Pancreas (tissue), 10 donors: ENCODE measurements around the gene PARD3B. TPM values are rescaled to one million over a fixed set of nuclear protein-coding genes. Genes with fewer than 3 reads are reported as not detected.

Source experiments
- ATAC-seq, 4 donors: fragments of 200-7000 bp; cut with Tn5 transposase; one replicate each; pipeline versions ENCODE4 v1.8.0 to v1.9.1; 2020; ENCODE audit warnings: mild to moderate bottlenecking in 4 of 4, moderate library complexity in 4 of 4
- DNase-seq, 6 donors: peaks; one replicate each; pipeline ENCODE4 v3.0.0-alpha.2; 2020
- FAIRE-seq: peaks from 2 replicates; lab custom pipeline; 2012; peaks lifted over from hg19 to GRCh38; lab: Jason Lieb, UNC
- H3K27ac ChIP-seq, 4 donors: fragments of 200-600 bp; sonication (generic); 1 replicate in 3 of 4; 2 replicates in 1 of 4; pipeline versions ENCODE4 v1.5.0 to v1.8.0; 2020
- H3K27me3 ChIP-seq, 4 donors: fragments of 200-600 bp; one replicate each; pipeline ENCODE4 v1.8.0; 2021
- H3K36me3 ChIP-seq, 3 donors: fragments of 200-600 bp; sonication (generic) in 1 of 3; one replicate each; pipeline versions ENCODE4 v1.5.0 to v1.8.0; 2020 to 2021
- H3K4me1 ChIP-seq, 3 donors: fragments of 200-600 bp; one replicate each; pipeline ENCODE4 v1.8.0; 2021
- H3K4me3 ChIP-seq, 4 donors: fragments of 200-600 bp; sonication (generic) in 2 of 4; one replicate each; pipeline versions ENCODE4 v1.5.0 to v1.8.0; 2020 to 2021
- H3K9me3 ChIP-seq, 4 donors: fragments of 200-600 bp; one replicate each; pipeline ENCODE4 v1.8.0; 2021
- WGBS, 2 donors: extraction: QIAGEN DNeasy Blood & Tissue Kit; methylation state at CpG; one replicate each; pipeline ENCODE4 v1.1.7; 2013; 5-methylcytosine and 5-hydroxymethylcytosine counted together
- intact Hi-C, 3 donors: fragments of 100-400 bp; cut with DNase I; formaldehyde crosslinking; loops; one replicate each; pipeline versions ENCODE4 v1.11.1 to v1.14.2; 2022
- polyA plus RNA-seq, 2 donors: library from polyadenylated mRNA; stranded (reverse); fragments of 200-250 nt; gene quantifications; one replicate each; pipeline ENCODE4 v1.2.3, GENCODE V29; 2013
- total RNA-seq, 6 donors: library from RNA; stranded (reverse); fragmentation: NEBNext Ultra II Directional in 4 of 6; extraction: Animal tissue kit (Norgen Biotek cat#: 25700) in 4 of 6; gene quantifications; one replicate each; pipeline versions ENCODE4 v1.2.1 to v1.2.4, GENCODE V29; 2021 to 2023
- TF ChIP-seq, protein P1 (sequence below), 4 donors: fragments of 200-600 bp; sonication (generic) in 3 of 4; IDR thresholded peaks; one replicate each; pipeline versions ENCODE4 v1.5.0 to v1.8.0; 2021; ENCODE audit warnings: antibody characterized with exemption in 4 of 4
- donor health status: healthy with polysubstance abuse.
- donor health status: DM: no; HTN: no; CAD: no; lungs with moderate emphysema.
- donor health status: DM: no; HTN: no; CAD: no.
- donor health status: control.
- donor health status: control.
- donor health status: Bipolar disorder and iron deficiency.
- donor health status: DM: yes; HTN: yes; CAD: no.
- donor health status: DM: no; HTN: no; CAD: no.
- donor health status: DM: no; HTN: no; CAD: no.
- donor health status: DM: yes; HTN: yes; CAD: no.

PARD3B gene
- total and polyA plus RNA-seq, 8 donors, result 2.8 to 21.5 (median 12.7) TPM

DNA sequence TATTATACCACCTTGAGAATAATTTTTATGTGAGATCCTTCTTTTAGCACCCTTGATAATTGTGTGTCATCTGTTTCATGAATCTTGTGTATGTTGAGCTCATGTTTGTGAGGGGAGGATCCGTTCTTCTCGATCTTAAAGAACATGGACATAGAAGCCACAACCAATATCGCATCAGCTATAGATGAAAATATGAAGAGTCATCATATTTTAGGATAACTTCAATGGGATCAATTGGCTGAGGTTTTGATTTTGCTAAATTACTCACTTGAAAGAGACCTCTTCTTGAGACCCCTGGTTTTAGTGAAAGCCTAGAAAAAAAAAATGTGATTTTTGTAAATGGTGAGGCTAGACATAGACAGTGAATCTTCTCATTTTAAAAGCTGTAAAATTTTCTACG, 751.7 kb downstream of the PARD3B start:
- ATAC-seq (no peak), FAIRE-seq (no peak), DNase-seq (no peak)
- TF ChIP-seq, protein P1, sequence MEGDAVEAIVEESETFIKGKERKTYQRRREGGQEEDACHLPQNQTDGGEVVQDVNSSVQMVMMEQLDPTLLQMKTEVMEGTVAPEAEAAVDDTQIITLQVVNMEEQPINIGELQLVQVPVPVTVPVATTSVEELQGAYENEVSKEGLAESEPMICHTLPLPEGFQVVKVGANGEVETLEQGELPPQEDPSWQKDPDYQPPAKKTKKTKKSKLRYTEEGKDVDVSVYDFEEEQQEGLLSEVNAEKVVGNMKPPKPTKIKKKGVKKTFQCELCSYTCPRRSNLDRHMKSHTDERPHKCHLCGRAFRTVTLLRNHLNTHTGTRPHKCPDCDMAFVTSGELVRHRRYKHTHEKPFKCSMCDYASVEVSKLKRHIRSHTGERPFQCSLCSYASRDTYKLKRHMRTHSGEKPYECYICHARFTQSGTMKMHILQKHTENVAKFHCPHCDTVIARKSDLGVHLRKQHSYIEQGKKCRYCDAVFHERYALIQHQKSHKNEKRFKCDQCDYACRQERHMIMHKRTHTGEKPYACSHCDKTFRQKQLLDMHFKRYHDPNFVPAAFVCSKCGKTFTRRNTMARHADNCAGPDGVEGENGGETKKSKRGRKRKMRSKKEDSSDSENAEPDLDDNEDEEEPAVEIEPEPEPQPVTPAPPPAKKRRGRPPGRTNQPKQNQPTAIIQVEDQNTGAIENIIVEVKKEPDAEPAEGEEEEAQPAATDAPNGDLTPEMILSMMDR (IDR thresholded peaks at IDR 0.05), result no peak
- Histone ChIP-seq H3K4me3 (no peak overlapping the region), H3K36me3 (no peaks in the 10 kb centered on the region), H3K4me1 (peaks cover 0 to 7% (median 0%) of the 10 kb centered on the region in 3 donors), H3K27me3 (no peaks in the 10 kb centered on the region), H3K27ac (no peak overlapping the region), H3K9me3 (no peaks in the 10 kb centered on the region)
- 96 to 97% methylated on average over 4 of the region's 4 CpGs for WGBS, 2 donors
- intact Hi-C loops, result no loop called here

DNA sequence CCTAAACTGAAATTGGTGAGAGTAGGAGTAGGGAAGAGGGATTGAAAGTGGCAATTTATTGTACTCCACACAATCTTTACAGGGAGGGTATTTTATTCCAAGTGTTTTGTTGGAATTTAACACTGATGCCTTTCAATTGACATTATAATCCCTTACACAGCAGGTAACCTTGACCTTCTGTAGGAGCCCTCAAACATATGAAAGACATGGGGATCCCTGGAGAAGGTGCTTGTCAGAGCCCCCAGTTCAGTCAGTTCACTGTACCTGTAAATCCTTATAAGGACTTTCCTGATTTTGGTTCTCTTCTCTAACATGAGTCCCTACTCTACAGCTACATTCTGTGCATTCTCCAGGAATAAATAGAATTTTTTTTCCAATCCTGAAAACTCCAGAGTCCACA, 752.1 kb downstream of the PARD3B start:
- H3K27me3 ChIP-seq, result no peaks in the 10 kb centered on the region
- no peak for DNase-seq
- H3K9me3 ChIP-seq, result no peaks in the 10 kb centered on the region
- ATAC-seq, result no peak
- FAIRE-seq, result no peak
- H3K36me3 ChIP-seq, result no peaks in the 10 kb centered on the region
- intact Hi-C loops, result no loop called here
- TF ChIP-seq, protein P1 (IDR thresholded peaks at IDR 0.05), result no peak
- no peak overlapping the region for H3K27ac ChIP-seq
- H3K4me1 ChIP-seq, result peaks cover 0 to 7% (median 0%) of the 10 kb centered on the region in 3 donors
- H3K4me3 ChIP-seq, result no peak overlapping the region

DNA sequence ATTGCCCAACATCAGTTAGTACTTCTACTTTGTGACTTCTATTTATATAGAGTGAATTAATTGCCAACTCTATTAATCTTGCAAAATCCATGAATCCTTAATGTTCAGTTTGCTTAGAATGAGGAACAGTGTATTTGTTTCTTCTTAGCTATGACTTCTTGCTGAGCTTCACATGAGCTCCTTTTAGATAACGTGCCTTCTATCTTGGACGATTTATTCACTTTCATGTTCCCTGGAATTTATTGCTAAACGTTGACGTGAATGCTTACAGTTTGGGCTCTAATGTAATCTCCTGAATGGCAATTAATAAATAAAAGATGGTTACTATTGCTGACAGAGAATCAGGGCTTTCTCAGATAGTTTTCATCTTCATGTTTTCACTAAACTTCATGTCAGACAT, 752.6 kb downstream of the PARD3B start:
- WGBS, 2 donors, result 81 to 83% methylated on average over 4 of the region's 4 CpGs
- TF ChIP-seq, protein P1 (IDR thresholded peaks at IDR 0.05), result no peak
- ATAC-seq (no peak), FAIRE-seq (no peak), DNase-seq (no peak)
- Histone ChIP-seq H3K4me1 (peaks cover 0 to 7% (median 0%) of the 10 kb centered on the region in 3 donors), H3K4me3 (no peak overlapping the region), H3K27me3 (no peaks in the 10 kb centered on the region), H3K9me3 (no peaks in the 10 kb centered on the region), H3K27ac (no peak overlapping the region), H3K36me3 (no peaks in the 10 kb centered on the region)
- intact Hi-C loops, result no loop called here

DNA sequence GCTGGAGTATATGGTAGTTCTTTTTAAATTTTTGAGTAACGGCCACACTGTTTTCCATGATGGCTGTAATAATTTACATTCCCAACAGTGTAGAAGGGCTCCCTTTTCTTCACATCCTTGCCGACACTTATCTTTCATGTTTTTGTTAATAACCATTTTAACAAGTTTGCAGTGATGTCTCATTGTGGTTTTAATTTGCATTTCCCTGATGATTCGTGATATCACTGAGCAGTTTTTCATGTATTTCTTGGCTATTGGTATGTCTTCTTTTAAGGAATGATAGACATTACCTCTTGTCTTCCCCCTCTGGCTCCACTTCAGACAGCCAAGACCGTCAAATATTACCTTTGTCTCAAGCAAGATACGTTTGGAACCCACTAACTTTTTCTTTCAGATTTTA, 765.9 kb downstream of the PARD3B start:
- no peak overlapping the region for H3K4me3 ChIP-seq
- DNase-seq (no peak), FAIRE-seq (no peak), ATAC-seq (no peak)
- 70 to 76% methylated on average over 5 of the region's 5 CpGs for WGBS, 2 donors
- H3K4me1 ChIP-seq, result no peaks in the 10 kb centered on the region
- no peaks in the 10 kb centered on the region for H3K27me3 ChIP-seq
- H3K27ac ChIP-seq, result no peak overlapping the region
- no peaks in the 10 kb centered on the region for H3K36me3 ChIP-seq
- TF ChIP-seq, protein P1 (IDR thresholded peaks at IDR 0.05), result no peak
- intact Hi-C loops, result no loop called here
- H3K9me3 ChIP-seq, result no peaks in the 10 kb centered on the region

DNA sequence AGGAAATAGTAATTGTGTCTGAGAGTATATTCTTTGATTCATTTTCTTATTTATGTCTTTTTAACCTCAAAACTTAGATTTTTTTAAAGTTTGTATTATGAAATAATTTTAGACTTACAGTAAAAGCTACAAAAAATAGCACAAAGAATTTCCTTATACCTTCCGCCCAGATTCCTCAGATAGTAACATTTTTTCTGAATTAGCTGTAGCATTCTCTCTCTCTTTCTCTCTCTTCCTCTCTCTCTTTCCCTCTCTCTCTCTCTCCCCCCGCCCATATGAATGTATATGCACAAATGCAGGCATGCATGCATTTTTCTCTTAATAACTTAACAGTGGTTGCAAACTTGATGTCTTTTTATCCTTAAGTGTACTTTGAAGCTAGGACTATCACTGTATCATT, 776.0 kb downstream of the PARD3B start:
- no peak for ATAC-seq

More for the DNA sequence above, 776.0 kb downstream of the PARD3B start:
- FAIRE-seq, result no peak
- intact Hi-C loops, result no loop called here
- TF ChIP-seq, protein P1 (IDR thresholded peaks at IDR 0.05), result no peak
- Histone ChIP-seq H3K4me1 (no peaks in the 10 kb centered on the region), H3K9me3 (no peaks in the 10 kb centered on the region), H3K36me3 (no peaks in the 10 kb centered on the region), H3K27ac (no peak overlapping the region), H3K27me3 (no peaks in the 10 kb centered on the region), H3K4me3 (no peak overlapping the region)
- 90 to 92% methylated on average over 2 of the region's 2 CpGs for WGBS, 2 donors
- no peak for DNase-seq
